ENCODE results near the gene SIRT2.
A peak's percentile ranks its signal among the peaks of the same experiment; 100 is the strongest.

Gene SIRT2

DNA sequence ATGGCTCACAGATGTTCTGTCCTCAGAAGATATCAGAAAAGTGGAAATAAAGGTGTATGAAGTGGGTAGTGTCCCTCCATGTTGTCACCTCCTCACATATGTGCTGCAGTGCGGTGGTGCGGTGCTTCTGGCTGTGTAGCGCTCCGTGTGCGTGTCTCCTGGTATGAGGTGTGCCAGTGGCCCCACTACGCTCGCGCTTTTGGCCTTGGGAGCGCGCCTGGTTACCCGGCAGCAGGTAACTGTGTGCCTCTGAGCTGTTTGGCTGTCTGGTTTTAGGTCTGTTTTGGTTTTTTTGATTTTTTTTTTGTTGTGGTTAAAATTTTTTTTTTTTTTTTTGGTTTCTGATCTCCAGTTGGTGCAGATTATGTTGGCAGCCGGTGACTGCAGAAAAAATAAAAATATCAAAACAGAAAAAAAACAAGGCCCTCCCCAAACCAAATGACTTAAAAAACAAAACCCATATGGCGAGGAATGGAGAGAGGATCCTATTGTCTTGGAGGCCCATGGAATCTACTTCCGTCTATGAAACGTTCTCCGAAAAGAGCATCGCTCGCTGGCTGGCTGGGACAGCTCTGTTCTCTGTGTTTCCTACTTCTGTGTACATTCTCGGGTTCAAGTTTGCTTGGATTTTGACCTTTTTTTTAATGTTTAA lies 57.5 kb downstream of the SIRT2 start (continued):
- TF ChIP-seq, protein P1, sequence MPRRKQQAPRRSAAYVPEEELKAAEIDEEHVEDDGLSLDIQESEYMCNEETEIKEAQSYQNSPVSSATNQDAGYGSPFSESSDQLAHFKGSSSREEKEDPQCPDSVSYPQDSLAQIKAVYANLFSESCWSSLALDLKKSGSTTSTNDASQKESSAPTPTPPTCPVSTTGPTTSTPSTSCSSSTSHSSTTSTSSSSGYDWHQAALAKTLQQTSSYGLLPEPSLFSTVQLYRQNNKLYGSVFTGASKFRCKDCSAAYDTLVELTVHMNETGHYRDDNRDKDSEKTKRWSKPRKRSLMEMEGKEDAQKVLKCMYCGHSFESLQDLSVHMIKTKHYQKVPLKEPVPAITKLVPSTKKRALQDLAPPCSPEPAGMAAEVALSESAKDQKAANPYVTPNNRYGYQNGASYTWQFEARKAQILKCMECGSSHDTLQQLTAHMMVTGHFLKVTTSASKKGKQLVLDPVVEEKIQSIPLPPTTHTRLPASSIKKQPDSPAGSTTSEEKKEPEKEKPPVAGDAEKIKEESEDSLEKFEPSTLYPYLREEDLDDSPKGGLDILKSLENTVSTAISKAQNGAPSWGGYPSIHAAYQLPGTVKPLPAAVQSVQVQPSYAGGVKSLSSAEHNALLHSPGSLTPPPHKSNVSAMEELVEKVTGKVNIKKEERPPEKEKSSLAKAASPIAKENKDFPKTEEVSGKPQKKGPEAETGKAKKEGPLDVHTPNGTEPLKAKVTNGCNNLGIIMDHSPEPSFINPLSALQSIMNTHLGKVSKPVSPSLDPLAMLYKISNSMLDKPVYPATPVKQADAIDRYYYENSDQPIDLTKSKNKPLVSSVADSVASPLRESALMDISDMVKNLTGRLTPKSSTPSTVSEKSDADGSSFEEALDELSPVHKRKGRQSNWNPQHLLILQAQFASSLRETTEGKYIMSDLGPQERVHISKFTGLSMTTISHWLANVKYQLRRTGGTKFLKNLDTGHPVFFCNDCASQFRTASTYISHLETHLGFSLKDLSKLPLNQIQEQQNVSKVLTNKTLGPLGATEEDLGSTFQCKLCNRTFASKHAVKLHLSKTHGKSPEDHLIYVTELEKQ (tag by site-specific recombination; IDR thresholded peaks at IDR 0.05; ENCODE audit: borderline replicate concordance), result no peak
- TF ChIP-seq ZNF660 (tag by site-specific recombination; IDR thresholded peaks at IDR 0.05) (0 out of 2 replicates have a peak, but pooled peaks have one; percentile 7), ZNF184 (tag by site-specific recombination; IDR thresholded peaks at IDR 0.05) (no peak), ZNF624 (tag by site-specific recombination; IDR thresholded peaks at IDR 0.05) (no peak), ZBTB21 (tag by site-specific recombination; IDR thresholded peaks at IDR 0.05) (0 out of 2 replicates have a peak, but pooled peaks have one; percentile 4), ZNF555 (tag by site-specific recombination; conservative IDR thresholded peaks at IDR 0.05) (no peak), ZNF341 (tag by site-specific recombination; IDR thresholded peaks at IDR 0.05; ENCODE audit: low read depth) (no peak), ZNF585B (tag by site-specific recombination; IDR thresholded peaks at IDR 0.05) (no peak), KLF16 (tag by site-specific recombination; IDR thresholded peaks at IDR 0.05) (no peak)
- TF ChIP-seq, protein P2, sequence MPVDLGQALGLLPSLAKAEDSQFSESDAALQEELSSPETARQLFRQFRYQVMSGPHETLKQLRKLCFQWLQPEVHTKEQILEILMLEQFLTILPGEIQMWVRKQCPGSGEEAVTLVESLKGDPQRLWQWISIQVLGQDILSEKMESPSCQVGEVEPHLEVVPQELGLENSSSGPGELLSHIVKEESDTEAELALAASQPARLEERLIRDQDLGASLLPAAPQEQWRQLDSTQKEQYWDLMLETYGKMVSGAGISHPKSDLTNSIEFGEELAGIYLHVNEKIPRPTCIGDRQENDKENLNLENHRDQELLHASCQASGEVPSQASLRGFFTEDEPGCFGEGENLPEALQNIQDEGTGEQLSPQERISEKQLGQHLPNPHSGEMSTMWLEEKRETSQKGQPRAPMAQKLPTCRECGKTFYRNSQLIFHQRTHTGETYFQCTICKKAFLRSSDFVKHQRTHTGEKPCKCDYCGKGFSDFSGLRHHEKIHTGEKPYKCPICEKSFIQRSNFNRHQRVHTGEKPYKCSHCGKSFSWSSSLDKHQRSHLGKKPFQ (tag by site-specific recombination; IDR thresholded peaks at IDR 0.05), result no peak

DNA sequence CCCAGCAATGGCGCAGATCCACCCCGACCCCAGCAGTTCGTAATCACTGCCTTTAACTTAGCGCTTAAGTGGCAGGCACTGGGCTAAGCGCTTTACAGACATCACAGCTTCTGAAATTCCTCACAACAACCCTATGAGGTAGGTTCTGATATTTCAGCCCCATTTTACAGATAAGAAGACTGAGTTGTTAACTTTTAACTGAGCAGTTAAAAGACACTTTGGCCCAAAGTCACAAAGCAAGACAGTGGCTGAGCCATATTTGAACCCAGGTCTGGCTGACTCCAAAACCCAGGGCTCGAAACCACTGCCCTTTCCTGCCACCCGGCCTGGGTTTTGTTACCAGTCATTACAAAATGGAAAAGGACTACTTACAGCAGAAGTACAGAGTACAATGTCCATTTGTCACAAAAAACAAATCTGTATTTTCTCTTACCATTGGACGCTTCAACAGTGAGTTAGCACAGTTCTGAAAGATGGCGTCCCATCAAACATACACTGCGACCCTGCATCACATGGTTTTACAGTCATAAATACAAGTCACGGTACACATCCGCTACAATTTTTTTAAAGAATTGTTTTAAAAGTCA lies 58.1 kb downstream of the SIRT2 start:
- CTCF ChIA-PET, result interaction anchor here (0.9 to 1.3 kb wide), 4 partner anchors 46 to 89 kb away, joined by 3 to 6 read pairs (median 4); partner anchors contain the start of genes MRPS12 and SARS2
- Histone ChIP-seq H3K4me1 (ENCODE audit: control insufficient read depth, insufficient read depth, low read length) (0 out of 2 replicates have a peak, but pooled peaks cover 4% of the 10 kb centered on the region), H3K9me3 (ENCODE audit: control insufficient read depth, insufficient read depth, low read depth, low read length) (no peaks in the 10 kb centered on the region), H3K36me3 (ENCODE audit: control insufficient read depth in 2 of 2, insufficient read depth in 1 of 2, low read length in 2 of 2) (peaks cover 99 to 100% of the 10 kb centered on the region in 2 experiments), H3K27ac (ENCODE audit: extremely low read depth, low read depth, low read length) (peak overlapping the region; percentile 51; the same call in 1 of the 2 replicates), H3K4me3 (ENCODE audit: low read depth, low read length) (no peak overlapping the region)
- POLR2A ChIA-PET, result interaction anchor here (1.0 to 4.6 kb wide), 6 partner anchors 8 to 116 kb away, joined by 3 to 67 read pairs (median 4); partner anchors contain the start of genes ECH1, HNRNPL, MRPS12 and SARS2
- TF ChIP-seq IKZF3 (tag by site-specific recombination; IDR thresholded peaks at IDR 0.05) (no peak), SP7 (tag by site-specific recombination; IDR thresholded peaks at IDR 0.05) (0 out of 2 replicates have a peak, but pooled peaks have one; percentile 18), KLF8 (tag by site-specific recombination; IDR thresholded peaks at IDR 0.05) (0 out of 2 replicates have a peak, but pooled peaks have one; percentile 25), ZBTB21 (tag by site-specific recombination; IDR thresholded peaks at IDR 0.05) (0 out of 2 replicates have a peak, but pooled peaks have one; percentile 4), ZNF24 (tag by site-specific recombination; IDR thresholded peaks at IDR 0.05) (peak; percentile 49; the same call in 1 of the 2 replicates), ZNF10 (tag by site-specific recombination; IDR thresholded peaks at IDR 0.05) (no peak)
- TF ChIP-seq, protein P3, sequence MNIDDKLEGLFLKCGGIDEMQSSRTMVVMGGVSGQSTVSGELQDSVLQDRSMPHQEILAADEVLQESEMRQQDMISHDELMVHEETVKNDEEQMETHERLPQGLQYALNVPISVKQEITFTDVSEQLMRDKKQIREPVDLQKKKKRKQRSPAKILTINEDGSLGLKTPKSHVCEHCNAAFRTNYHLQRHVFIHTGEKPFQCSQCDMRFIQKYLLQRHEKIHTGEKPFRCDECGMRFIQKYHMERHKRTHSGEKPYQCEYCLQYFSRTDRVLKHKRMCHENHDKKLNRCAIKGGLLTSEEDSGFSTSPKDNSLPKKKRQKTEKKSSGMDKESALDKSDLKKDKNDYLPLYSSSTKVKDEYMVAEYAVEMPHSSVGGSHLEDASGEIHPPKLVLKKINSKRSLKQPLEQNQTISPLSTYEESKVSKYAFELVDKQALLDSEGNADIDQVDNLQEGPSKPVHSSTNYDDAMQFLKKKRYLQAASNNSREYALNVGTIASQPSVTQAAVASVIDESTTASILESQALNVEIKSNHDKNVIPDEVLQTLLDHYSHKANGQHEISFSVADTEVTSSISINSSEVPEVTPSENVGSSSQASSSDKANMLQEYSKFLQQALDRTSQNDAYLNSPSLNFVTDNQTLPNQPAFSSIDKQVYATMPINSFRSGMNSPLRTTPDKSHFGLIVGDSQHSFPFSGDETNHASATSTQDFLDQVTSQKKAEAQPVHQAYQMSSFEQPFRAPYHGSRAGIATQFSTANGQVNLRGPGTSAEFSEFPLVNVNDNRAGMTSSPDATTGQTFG (tag by site-specific recombination; IDR thresholded peaks at IDR 0.05; ENCODE audit: borderline replicate concordance), result no peak
- TF ChIP-seq, protein P4, sequence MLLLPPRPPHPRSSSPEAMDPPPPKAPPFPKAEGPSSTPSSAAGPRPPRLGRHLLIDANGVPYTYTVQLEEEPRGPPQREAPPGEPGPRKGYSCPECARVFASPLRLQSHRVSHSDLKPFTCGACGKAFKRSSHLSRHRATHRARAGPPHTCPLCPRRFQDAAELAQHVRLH (tag by site-specific recombination; IDR thresholded peaks at IDR 0.05), result 0 out of 2 replicates have a peak, but pooled peaks have one; percentile 42
- TF ChIP-seq, protein P5, sequence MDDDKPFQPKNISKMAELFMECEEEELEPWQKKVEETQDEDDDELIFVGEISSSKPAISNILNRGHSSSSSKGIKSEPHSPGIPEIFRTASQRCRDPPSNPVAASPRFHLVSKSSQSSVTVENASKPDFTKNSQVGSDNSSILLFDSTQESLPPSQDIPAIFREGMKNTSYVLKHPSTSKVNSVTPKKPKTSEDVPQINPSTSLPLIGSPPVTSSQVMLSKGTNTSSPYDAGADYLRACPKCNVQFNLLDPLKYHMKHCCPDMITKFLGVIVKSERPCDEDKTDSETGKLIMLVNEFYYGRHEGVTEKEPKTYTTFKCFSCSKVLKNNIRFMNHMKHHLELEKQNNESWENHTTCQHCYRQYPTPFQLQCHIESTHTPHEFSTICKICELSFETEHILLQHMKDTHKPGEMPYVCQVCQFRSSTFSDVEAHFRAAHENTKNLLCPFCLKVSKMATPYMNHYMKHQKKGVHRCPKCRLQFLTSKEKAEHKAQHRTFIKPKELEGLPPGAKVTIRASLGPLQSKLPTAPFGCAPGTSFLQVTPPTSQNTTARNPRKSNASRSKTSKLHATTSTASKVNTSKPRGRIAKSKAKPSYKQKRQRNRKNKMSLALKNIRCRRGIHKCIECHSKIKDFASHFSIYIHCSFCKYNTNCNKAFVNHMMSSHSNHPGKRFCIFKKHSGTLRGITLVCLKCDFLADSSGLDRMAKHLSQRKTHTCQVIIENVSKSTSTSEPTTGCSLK (tag by site-specific recombination; IDR thresholded peaks at IDR 0.05), result no peak
- TF ChIP-seq, protein P6, sequence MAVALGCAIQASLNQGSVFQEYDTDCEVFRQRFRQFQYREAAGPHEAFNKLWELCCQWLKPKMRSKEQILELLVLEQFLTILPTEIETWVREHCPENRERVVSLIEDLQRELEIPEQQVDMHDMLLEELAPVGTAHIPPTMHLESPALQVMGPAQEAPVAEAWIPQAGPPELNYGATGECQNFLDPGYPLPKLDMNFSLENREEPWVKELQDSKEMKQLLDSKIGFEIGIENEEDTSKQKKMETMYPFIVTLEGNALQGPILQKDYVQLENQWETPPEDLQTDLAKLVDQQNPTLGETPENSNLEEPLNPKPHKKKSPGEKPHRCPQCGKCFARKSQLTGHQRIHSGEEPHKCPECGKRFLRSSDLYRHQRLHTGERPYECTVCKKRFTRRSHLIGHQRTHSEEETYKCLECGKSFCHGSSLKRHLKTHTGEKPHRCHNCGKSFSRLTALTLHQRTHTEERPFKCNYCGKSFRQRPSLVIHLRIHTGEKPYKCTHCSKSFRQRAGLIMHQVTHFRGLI (tag by site-specific recombination; IDR thresholded peaks at IDR 0.05), result 0 out of 2 replicates have a peak, but pooled peaks have one; percentile 30
